Keratinocyte (primary cell): Measurements from ENCODE around the gene TMTC4. TPM values are rescaled to one million over a fixed set of nuclear protein-coding genes. Genes with fewer than 3 reads are reported as not detected.

Experiments used
- DNase-seq: peaks from one replicate; pipeline ENCODE4 v3.0.0-alpha.2; 2011; ENCODE audit warnings: low read depth, missing footprints, low spot score
- FAIRE-seq: peaks from 2 replicates; lab custom pipeline; 2011; peaks lifted over from hg19 to GRCh38; lab: Jason Lieb, UNC
- H2AFZ ChIP-seq: 2 replicates; pipeline ENCODE4 v1.6.0; 2012; ENCODE audit warnings: low read length, control low read depth, inconsistent platforms; ENCODE audit not compliant: control insufficient read depth
- H3K27ac ChIP-seq: 2 replicates; pipeline ENCODE4 v1.5.1; 2011; ENCODE audit warnings: low read length; ENCODE audit not compliant: control insufficient read depth, insufficient read depth
- H3K27me3 ChIP-seq: 3 replicates; pipeline ENCODE4 v1.6.0; 2011; ENCODE audit warnings: low read length; ENCODE audit not compliant: control insufficient read depth, insufficient read depth; ENCODE audit errors: extremely low read depth
- H3K36me3 ChIP-seq, 2 experiments: 2 replicates in 1 of 2; 3 replicates in 1 of 2; pipeline ENCODE4 v1.5.1; 2011; ENCODE audit warnings: low read length in 2 of 2, mild to moderate bottlenecking in 1 of 2; ENCODE audit not compliant: control insufficient read depth in 2 of 2, insufficient read depth in 2 of 2; ENCODE audit errors: extremely low read depth in 1 of 2
- H3K4me1 ChIP-seq: 3 replicates; pipeline ENCODE4 v1.5.1; 2011; ENCODE audit warnings: low read length; ENCODE audit not compliant: control insufficient read depth, insufficient read depth; ENCODE audit errors: extremely low read depth
- H3K4me2 ChIP-seq: 3 replicates; pipeline ENCODE4 v1.6.0; 2011; ENCODE audit warnings: low read depth, low read length; ENCODE audit not compliant: control insufficient read depth, insufficient read depth; ENCODE audit errors: extremely low read depth
- H3K4me3 ChIP-seq, 3 experiments: fragments of 200-600 bp in 1 of 3; sonication (generic) in 1 of 3; 2 replicates in 2 of 3; 3 replicates in 1 of 3; pipeline ENCODE4 v1.5.1; 2011 to 2016; ENCODE audit warnings: low read length in 3 of 3, mild to moderate bottlenecking in 3 of 3, control low read depth in 2 of 3, inconsistent platforms in 1 of 3, low read depth in 1 of 3, mixed read lengths in 1 of 3, mixed run types in 1 of 3, moderate library complexity in 1 of 3; ENCODE audit not compliant: control insufficient read depth in 2 of 3, insufficient read depth in 2 of 3; ENCODE audit errors: extremely low read depth in 1 of 3
- H3K79me2 ChIP-seq: 2 replicates; pipeline ENCODE4 v1.6.0; 2012; ENCODE audit warnings: low read length; ENCODE audit not compliant: control insufficient read depth, insufficient read depth
- H3K9ac ChIP-seq: 3 replicates; pipeline ENCODE4 v1.6.0; 2011; ENCODE audit warnings: low read length; ENCODE audit not compliant: control insufficient read depth, insufficient read depth; ENCODE audit errors: extremely low read depth
- H3K9me1 ChIP-seq: 3 replicates; pipeline ENCODE4 v1.6.0; 2011; ENCODE audit warnings: low read length; ENCODE audit not compliant: control insufficient read depth, insufficient read depth; ENCODE audit errors: extremely low read depth
- H3K9me3 ChIP-seq: 2 replicates; pipeline ENCODE4 v1.5.1; 2012; ENCODE audit warnings: low read depth, low read length; ENCODE audit not compliant: control insufficient read depth
- H4K20me1 ChIP-seq: 3 replicates; pipeline ENCODE4 v1.6.0; 2011; ENCODE audit warnings: low read length; ENCODE audit not compliant: control insufficient read depth, insufficient read depth; ENCODE audit errors: extremely low read depth
- EZH2 ChIP-seq: IDR thresholded peaks from one replicate; pipeline ENCODE4 v1.6.1; 2012; ENCODE audit warnings: inconsistent platforms, mild to moderate bottlenecking, low read length, moderate library complexity
- dilution Hi-C: fragments of 300-500 bp; cut with MboI; formaldehyde crosslinking; loops from one replicate; pipeline ENCODE4 v1.7.0; 2020; ENCODE audit warnings: low sequenced_read_pairs; ENCODE audit not compliant: extremely low pct_ligation_motif_present
- polyA plus RNA-seq, 5 experiments: library from polyadenylated mRNA; depleted of rRNA in 3 of 5; stranded (reverse) in 3 of 5; stranded (forward) in 1 of 5; unstranded in 1 of 5; fragments of >200 nt; gene quantifications; 1 replicate in 1 of 5; 2 replicates in 3 of 5; 3 replicates in 1 of 5; pipeline versions ENCODE4 v1.2.1 to v1.2.3, GENCODE V29; 2011 to 2012; ENCODE audit warnings: missing spikeins in 2 of 5, low read depth in 1 of 5, low replicate concordance in 1 of 5
- TF ChIP-seq, protein P1 (sequence below), 3 experiments: IDR thresholded peaks in 1 of 3; conservative IDR thresholded peaks in 1 of 3; optimal IDR thresholded peaks in 1 of 3; 2 replicates in 2 of 3; 3 replicates in 1 of 3; pipeline versions ENCODE3 to v1.5.1; 2011; ENCODE audit warnings: low read length in 3 of 3, mild to moderate bottlenecking in 3 of 3, moderate library complexity in 2 of 3, control low read depth in 1 of 3, inconsistent platforms in 1 of 3; ENCODE audit not compliant: insufficient read depth in 2 of 3; ENCODE audit errors: extremely low read depth in 1 of 3

The TMTC4 gene
- polyA plus RNA-seq, 1 donor (not counting 4 experiments of a cell fraction or from before 2014, with no cell fraction given), result 6.5 TPM

GRCh38 chr13:100668408-100668807 lies 6.2 kb downstream of the TMTC4 start:
- peaks cover 1% of the 10 kb centered on the region for H3K4me1 ChIP-seq
- no peak overlapping the region for H3K9ac ChIP-seq
- H2AFZ ChIP-seq, result no peak overlapping the region
- DNase-seq (no peak), FAIRE-seq (no peak)
- H3K4me2 ChIP-seq, result no peak overlapping the region
- no peaks in the 10 kb centered on the region for H3K9me3 ChIP-seq
- H3K27me3 ChIP-seq, result no peaks in the 10 kb centered on the region
- H3K9me1 ChIP-seq, result no peaks in the 10 kb centered on the region
- no peak overlapping the region for H3K4me3 ChIP-seq
- H3K36me3 ChIP-seq, result peaks cover 3 to 8% of the 10 kb centered on the region in 2 experiments
- no peaks in the 10 kb centered on the region for H4K20me1 ChIP-seq
- no peak for TF ChIP-seq EZH2
- TF ChIP-seq, protein P1, sequence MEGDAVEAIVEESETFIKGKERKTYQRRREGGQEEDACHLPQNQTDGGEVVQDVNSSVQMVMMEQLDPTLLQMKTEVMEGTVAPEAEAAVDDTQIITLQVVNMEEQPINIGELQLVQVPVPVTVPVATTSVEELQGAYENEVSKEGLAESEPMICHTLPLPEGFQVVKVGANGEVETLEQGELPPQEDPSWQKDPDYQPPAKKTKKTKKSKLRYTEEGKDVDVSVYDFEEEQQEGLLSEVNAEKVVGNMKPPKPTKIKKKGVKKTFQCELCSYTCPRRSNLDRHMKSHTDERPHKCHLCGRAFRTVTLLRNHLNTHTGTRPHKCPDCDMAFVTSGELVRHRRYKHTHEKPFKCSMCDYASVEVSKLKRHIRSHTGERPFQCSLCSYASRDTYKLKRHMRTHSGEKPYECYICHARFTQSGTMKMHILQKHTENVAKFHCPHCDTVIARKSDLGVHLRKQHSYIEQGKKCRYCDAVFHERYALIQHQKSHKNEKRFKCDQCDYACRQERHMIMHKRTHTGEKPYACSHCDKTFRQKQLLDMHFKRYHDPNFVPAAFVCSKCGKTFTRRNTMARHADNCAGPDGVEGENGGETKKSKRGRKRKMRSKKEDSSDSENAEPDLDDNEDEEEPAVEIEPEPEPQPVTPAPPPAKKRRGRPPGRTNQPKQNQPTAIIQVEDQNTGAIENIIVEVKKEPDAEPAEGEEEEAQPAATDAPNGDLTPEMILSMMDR (optimal IDR thresholded peaks at IDR 0.05 in 1 of 3, IDR thresholded peaks at IDR 0.05 in 1 of 3, conservative IDR thresholded peaks at IDR 0.05 in 1 of 3; ENCODE audit: extremely low read depth in 1 of 3, insufficient read depth in 2 of 3, low read length in 3 of 3), result no peak
- no peak overlapping the region for H3K27ac ChIP-seq
- H3K79me2 ChIP-seq, result peaks cover 6% of the 10 kb centered on the region
- dilution Hi-C loops, result no loop called here

GRCh38 chr13:100667894-100668293 lies 6.7 kb downstream of the TMTC4 start:
- H3K27me3 ChIP-seq, result no peaks in the 10 kb centered on the region
- H3K9ac ChIP-seq, result no peak overlapping the region
- H3K4me2 ChIP-seq, result no peak overlapping the region
- no peaks in the 10 kb centered on the region for H3K9me1 ChIP-seq
- no peaks in the 10 kb centered on the region for H3K4me1 ChIP-seq
- DNase-seq (no peak), FAIRE-seq (no peak)
- H3K79me2 ChIP-seq, result peaks cover 5% of the 10 kb centered on the region
- peaks cover 3 to 13% of the 10 kb centered on the region in 2 experiments for H3K36me3 ChIP-seq
- H3K9me3 ChIP-seq, result no peaks in the 10 kb centered on the region
- no peak overlapping the region for H3K4me3 ChIP-seq
- TF ChIP-seq, protein P1 (optimal IDR thresholded peaks at IDR 0.05 in 1 of 3, IDR thresholded peaks at IDR 0.05 in 1 of 3, conservative IDR thresholded peaks at IDR 0.05 in 1 of 3; ENCODE audit: extremely low read depth in 1 of 3, insufficient read depth in 2 of 3, low read length in 3 of 3), result no peak
- no peak for TF ChIP-seq EZH2
- H2AFZ ChIP-seq, result no peak overlapping the region
- no peaks in the 10 kb centered on the region for H4K20me1 ChIP-seq
- no peak overlapping the region for H3K27ac ChIP-seq
- dilution Hi-C loops, result no loop called here
